Stimulated activated CD4-positive, alpha-beta T cell treated with anti-CD3 and anti-CD28 coated beads, Interleukin-15, amount 100 ng/mL, for 1 hour (primary cell): ENCODE data around the gene CDC37.
"Not testable (repeated sequence)": the region's sequence is repeated elsewhere in the genome, so short reads cannot be mapped to it uniquely, and the experiment has no call there.

ENCODE experiments used
- DNase-seq, 2 donors: peaks; one replicate each; pipeline ENCODE4 v3.0.0-alpha.2; 2020; ENCODE audit warnings: low read depth in 1 of 2, low spot score in 1 of 2

The CDC37 gene

GRCh38 chr19:10395917-10396316, 7.4 kb downstream of the CDC37 start:
- DNase-seq, result no peak

GRCh38 chr19:10395436-10395835, 7.9 kb downstream of the CDC37 start:
- DNase-seq, result no peak

GRCh38 chr19:10395003-10395402, 8.3 kb downstream of the CDC37 start:
- no peak for DNase-seq

DNA sequence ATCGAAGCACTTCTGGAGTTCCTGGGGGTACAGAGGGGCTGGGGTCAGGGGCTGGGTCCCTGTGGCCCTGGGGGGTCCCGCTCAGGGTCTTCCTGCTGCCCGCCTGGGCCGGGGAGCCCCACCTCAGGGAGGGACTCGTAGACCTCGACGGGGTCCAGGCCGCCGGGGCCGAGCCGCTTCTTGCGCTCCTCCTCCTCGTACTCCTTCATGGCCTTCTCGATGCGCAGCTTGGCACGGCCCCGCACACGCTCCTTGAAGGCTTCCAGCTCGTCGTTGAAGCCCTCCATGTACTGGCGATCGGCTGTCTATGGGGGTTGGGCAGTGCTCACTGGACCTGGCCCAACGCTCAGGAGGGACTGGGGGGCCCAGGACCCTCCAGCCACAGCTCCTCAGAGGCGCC, 10.2 kb downstream of the CDC37 start:
- no peak for DNase-seq

DNA sequence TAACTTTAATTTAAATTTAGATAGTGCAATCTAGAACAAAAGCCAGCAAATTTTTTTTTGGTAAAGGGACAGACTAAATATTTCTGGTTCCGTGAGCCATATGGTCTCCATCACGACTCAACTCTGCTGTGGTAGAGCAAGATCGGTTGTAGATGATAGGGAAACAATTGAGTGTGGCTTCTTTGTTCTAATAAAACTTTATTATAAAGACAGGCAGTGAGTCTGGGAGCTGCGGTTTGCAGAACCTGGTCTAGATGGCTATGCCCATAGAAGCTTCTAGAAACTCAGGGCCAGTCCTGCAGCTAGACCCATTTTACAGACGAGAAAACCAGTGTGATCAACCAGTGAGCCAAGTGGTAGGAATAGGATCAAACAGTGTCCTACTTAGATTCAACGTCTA, 11.2 kb downstream of the CDC37 start:
- no peak for DNase-seq

GRCh38 chr19:10390652-10391286, 12.6 kb downstream of the CDC37 start:
- DNase-seq, result peak; percentile 26 to 36

DNA sequence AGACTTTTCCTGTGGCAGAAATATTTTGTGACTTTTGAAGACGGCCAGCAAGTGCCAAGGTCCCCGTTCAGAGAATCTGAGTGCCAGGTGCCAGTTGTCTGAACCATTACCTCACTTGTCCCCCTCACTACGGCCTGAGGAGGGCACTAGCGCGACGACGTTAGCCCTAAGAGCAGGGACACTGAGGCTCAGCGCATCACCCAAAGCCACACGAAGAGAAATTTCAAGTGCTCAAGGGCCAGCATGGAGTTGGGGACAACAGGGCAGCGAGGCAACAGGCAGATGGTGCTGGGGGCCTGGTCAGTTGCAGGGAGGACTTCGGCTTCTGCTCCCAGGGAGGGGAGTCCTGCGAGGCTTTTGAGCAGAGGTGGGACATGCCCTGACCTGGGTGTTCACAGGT, 13.5 kb downstream of the CDC37 start:
- no peak for DNase-seq

DNA sequence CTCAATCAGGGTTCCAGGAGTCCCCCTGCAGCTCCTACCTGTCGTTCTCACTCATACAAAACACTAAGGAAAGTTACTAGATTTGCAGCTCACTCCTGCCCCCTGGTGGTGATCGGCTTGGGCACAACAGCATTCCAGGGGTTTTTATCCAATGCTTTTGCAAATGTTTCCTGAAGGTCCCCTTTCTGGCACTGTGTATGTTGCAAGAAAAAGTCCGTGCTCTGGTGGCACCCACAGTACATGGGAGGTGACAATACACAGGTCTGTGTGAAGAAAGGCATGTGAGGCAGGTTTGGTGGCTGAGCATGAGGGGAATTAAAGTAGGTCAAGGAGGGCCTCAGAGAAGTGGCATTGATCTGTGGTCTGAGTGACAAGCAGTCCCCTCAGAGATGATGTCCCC, 14.4 kb downstream of the CDC37 start:
- peak; percentile 63 to 72 for DNase-seq

- DNase-seq, result no peak
Observed at GRCh38 chr19:10384580-10384979, 18.8 kb downstream of the CDC37 start.

- DNase-seq, result not testable (repeated sequence)
Observed at GRCh38 chr19:10383223-10383499, 20.2 kb downstream of the CDC37 start.

DNA sequence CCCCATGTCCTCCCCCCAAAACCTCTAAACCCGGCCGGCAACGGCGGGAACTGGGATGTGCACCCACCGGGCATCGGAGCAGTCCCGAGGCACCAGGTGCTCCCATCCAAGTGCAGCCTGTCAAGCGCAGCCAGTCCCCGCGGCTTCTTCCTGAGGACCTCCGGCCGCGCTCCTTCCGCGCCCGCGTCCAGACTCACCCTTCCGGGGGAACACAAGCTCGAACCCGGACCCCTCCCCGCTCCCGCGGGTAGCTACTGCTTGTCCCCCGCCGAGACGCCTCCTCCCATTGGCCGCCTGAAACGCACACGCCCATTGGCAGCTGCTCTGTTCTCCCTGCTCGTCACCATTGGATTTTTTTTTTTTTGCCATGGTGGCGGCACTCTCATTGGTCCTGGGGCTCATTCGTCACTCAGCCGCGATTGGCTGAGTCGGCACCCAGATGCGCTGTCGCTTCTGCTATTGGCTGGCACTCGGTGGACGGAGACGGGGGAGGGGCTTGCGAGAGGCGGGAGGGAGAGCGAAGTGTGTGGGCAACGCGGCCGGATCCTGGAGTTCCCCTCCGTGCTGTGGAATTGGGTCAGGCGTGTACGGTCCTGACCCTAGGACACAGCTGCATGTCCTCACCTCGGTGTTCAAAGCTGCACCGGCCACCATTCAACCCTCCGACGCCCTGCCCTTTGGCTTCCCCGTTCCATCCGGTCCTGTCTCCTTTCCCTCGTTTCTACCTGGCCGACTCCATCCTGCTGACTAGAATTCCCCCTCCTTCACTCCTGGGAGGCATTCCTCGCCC, 22.8 kb downstream of the CDC37 start, which contains the start of gene TYK2:
Gene TYK2, minus strand, starts transcription at position 260 of the 790 bp plus-strand sequence. CDS start 2,166 bp downstream, outside the sequence.
- DNase-seq, result peak; percentile 90 to 95

DNA sequence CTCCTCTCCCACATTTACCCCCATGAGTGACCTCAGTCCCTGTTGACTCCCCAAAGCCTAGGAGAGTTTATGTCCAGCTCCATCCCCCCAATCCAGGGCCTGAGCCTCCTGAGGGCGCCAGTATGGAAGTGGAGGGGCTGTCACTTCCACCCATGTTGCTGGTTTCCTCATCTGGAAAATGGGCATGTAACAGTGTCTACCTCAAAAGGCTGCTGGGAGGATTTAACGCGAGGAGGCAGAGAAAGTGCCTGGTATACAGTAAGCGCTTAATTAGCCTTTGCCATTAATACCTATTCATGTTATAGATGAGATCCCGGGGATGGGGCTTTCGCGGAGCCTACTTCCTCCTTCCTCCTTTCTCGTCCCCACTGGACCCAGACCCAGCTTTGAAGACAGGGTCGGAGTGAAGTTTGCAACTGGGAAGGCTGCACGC, 23.4 kb downstream of the CDC37 start:
- no peak for DNase-seq

GRCh38 chr19:10378124-10378523, 25.2 kb downstream of the CDC37 start:
- DNase-seq, result no peak

- DNase-seq, result not testable (repeated sequence)
Observed at GRCh38 chr19:10377140-10377640, 26.2 kb downstream of the CDC37 start.

DNA sequence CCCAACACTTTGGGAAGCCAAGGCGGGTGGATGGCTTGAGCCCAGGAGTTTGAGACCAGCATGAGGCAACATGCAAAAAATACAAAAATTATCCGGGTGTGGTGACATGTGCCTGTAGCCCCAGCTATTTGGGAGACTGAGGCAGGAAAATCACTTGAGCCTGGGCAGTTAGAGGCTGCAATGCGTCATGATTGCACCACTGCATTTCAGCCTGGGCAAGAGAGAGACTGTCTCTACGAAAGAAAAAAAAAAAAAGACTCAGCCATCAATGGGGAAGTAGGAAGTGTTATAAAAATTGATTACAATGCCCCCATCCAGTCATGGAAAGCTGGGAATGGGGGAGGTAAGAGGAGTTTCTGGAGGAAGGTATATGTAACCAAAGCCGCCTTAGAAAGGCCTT, 28.4 kb downstream of the CDC37 start:
- no peak for DNase-seq

GRCh38 chr19:10372690-10373089, 30.7 kb downstream of the CDC37 start:
- DNase-seq, result no peak

DNA sequence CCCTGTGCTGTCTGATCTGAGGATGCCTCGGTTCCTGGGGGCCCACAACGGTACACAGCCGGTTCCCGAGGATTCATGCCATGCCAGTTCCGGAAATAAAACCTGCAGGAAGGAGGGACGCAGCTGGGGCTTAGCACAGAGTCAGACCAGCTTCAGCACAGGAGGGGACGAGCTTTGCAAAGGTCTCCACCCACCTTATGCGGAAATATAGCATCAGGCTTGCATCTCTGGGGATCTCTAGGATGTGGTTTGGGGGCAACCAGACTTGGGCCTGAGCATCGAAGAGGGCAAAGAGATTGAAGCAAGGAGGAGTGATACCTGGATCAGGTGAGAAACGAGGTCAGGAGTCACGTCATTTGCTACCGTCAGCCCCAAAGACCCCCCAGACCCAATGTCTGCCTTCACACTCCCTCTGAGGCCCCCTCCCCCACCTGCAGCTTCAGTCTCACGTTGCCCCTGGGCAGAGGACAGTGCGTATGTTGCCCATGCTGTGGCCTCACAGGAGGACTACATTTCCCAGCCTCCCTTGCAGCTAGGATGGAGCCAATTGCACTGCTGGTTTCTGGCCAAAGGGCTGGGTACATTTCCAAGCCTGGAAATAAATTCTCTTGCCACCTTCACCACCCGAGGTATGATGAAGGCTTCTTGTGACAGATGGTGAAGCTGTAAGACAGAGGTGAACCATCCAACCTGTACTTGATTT, 35.1 kb downstream of the CDC37 start:
- no peak for DNase-seq

DNA sequence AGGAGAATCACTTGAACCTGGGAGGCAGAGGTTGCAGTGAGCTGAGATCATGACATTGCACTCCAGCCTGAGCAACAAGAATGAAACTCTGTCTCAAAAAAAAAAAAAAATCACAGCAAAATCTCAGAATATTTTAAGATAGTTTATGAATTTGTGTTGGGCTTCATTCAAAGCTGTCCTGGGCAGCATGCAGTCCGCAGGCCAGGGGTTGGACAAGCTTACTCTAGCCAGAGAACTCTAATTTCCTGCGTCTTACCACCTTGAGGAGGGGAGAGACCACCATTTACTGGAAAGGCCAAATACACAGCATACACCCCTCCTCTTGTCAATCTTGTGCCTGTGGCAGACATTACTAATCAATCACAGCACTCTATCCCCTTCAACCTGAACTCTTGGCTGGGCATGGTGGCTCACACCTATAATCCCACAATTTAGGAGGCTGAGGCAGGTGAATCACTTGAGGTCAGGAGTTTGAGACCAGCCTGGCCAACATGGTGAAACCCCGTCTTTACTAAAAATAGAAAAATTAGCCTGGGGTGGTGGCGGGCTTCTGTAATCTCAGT, 36.3 kb downstream of the CDC37 start:
- DNase-seq, result not testable (repeated sequence)

- DNase-seq, result no peak
Observed at GRCh38 chr19:10365518-10365917, 37.8 kb downstream of the CDC37 start.

- no peak for DNase-seq
Observed at GRCh38 chr19:10364644-10365043, 38.7 kb downstream of the CDC37 start.

GRCh38 chr19:10363789-10364281, 39.5 kb downstream of the CDC37 start:
- DNase-seq, result no peak
